ENCODE measurements around the gene ST7L.

The ST7L gene

GRCh38 chr1:112619518-112620376, 806 bp upstream of the ST7L start, which contains the start of gene CAPZA1:
Gene CAPZA1 (plus strand): TSS chr1:112619832. CDS start chr1:112619845, 13 bp downstream.
- DNase-seq (ENCODE audit: extremely low read depth in 1 of 2, low read depth in 1 of 2) = peak; percentile 86

GRCh38 chr1:112618114-112618720, 724 bp downstream of the ST7L start:
- DNase-seq (ENCODE audit: extremely low read depth in 1 of 2, low read depth in 1 of 2) = no peak

GRCh38 chr1:112614460-112615065, 4.4 kb downstream of the ST7L start:
- DNase-seq (ENCODE audit: extremely low read depth in 1 of 2, low read depth in 1 of 2) = no peak

DNA sequence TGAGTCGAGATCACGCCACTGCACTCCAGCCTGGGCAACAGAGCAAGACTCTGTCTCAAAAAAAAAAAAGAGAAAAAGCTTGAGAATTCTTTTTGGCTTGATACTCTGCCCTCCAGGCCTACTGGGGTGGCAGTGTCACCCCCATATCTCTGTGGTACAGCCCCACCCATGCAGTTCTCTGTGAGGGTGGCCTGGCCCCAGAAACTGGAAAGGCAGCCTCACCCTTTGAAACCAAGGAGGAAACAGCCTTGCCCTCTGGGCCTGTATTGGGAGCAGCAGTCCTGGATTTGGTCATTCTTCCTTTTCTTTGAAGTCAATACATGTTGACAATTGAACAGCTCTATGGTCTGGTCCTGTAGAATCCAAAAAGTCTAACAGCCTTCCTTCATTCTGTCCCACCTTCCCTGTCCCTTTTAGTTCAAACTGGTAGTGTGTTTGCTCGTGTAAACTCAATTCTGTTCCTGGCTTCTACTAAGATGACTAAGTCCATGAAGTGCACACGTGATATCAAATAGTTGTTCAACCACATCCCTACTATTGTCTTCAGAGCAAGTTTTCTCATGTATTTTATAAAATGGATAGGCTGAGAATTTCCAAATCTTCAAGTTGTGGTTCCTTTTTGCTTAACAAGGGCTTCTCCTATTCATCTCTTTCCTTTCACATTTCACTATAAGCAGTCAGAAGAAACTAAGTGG, 13.2 kb downstream of the ST7L start:
- no peak for DNase-seq (ENCODE audit: extremely low read depth in 1 of 2, low read depth in 1 of 2)

GRCh38 chr1:112603541-112603940, 15.4 kb downstream of the ST7L start:
- no peak for DNase-seq (ENCODE audit: extremely low read depth in 1 of 2, low read depth in 1 of 2)

GRCh38 chr1:112603012-112603411, 15.9 kb downstream of the ST7L start:
- DNase-seq (ENCODE audit: extremely low read depth in 1 of 2, low read depth in 1 of 2) = no peak

DNA sequence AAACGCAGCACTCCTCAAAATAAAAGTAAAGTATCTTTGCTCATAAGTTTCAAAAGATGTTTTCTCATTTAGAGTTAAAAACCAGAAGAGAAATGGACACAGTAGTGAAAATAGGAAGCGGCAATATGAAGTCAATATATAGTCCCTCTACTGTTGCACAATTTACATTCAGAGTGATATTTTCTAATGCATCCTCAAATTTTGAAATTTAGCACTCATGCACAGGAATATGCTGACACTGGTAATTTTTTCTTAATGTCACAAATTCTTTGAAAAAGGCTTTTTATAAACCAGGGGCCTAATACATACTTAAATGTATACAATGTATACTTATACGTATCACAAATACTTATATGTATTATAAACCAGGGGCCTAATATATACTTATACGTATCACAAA, 19.5 kb downstream of the ST7L start:
- no peak for DNase-seq (ENCODE audit: extremely low read depth in 1 of 2, low read depth in 1 of 2)

- DNase-seq (ENCODE audit: extremely low read depth in 1 of 2, low read depth in 1 of 2) = no peak
These were observed 24.6 kb downstream of the ST7L start for GRCh38 chr1:112594208-112594876.

DNA sequence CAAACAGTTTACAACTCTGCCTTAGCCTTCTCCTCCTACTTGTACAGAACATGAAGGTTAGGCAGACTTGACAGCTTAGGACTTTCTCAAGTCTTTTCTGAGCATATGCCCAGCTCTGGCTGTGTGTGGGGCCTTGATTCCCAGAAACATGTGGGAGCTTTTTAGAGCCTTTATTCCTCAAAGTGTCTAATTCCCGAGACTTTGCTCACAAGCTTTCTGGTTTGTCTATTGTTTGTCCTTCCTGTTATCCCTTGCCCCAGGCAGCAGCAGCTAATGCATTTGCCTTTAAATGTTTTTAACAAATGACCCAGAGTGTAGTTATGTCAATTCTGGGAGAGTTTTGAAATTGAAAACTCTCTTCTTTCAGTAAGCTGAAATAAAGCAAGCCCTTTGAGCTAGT, 29.2 kb downstream of the ST7L start:
- no peak for DNase-seq (ENCODE audit: extremely low read depth in 1 of 2, low read depth in 1 of 2)

DNA sequence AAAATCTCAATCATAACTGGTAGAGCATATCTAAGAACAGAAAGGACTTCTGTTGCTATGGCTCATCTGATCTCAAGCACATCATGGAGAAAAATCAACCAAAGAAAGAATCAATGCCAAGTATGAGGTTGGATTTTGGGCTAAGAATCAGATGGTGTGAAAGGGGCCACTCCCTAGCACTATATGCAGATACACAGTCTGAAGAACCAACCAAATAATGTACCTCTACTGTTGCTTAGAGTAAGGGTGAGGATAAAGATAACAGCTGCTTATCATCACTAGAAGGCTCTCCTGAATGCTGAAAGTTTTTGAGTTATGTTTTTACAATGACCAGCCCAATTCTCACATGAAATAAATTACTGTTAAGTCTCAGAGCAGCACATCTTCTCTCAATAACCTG, 35.6 kb downstream of the ST7L start:
- DNase-seq (ENCODE audit: extremely low read depth in 1 of 2, low read depth in 1 of 2) = no peak

DNA sequence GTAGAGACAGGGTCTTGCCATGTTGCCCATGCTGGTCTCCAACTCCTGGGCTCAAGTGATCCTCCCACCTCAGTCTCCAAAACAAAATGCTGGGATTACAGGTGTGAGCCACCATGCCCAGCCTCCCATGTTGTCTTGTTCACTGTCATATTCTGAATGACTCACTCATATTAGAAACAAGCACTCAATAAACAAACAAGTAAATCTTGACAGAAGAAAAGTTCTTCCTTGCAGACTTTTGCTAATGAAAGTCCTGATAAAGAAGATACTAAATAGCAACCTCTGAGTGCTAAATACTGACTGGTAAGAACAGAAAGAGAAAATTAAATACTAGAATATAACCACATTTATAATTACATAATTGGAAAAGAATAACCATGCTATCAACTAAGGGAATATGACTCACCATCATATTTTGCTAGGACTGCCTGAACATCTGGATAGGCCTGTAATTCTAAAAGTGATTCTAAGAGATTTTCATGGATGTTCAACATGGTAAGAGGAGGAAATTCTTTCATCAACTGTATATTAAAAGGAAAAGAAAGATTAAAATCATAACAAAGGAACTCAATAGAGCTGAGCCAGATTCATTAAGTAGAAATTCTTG, 37.3 kb downstream of the ST7L start:
- DNase-seq (ENCODE audit: extremely low read depth in 1 of 2, low read depth in 1 of 2) = no peak

DNA sequence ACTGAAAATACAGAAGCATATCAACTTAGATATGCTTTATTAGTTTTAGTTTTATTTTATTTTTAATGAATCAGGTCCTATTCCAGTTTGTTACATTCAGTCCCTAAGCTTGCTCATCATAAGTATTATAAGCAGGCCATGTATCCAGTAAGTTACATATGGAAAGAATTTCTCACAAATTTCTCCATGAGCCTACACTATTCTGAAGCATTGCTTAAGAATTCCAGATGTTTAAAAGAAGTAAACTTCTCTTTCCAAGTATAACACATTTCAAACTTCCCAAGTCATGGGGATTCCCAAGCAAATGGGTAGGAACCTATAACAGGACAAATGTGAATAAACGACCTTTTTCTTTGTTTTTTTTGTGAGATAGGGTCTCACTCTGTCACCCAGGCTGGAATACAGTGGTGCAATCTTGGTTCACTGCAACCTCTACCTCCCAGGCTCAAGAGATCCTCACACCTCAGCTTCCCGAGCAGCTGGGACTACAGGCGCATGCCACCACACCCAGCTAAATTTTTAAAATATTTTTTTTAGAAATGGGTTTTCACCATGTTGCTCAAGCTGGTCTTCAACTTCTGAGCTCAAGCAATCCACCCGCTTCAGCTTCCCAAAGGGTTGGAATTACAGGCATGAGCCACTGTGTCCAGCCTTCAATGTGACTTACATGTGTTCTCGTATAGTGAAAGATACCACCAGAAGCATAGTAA, 39.0 kb downstream of the ST7L start:
- no peak for DNase-seq (ENCODE audit: extremely low read depth in 1 of 2, low read depth in 1 of 2)

DNA sequence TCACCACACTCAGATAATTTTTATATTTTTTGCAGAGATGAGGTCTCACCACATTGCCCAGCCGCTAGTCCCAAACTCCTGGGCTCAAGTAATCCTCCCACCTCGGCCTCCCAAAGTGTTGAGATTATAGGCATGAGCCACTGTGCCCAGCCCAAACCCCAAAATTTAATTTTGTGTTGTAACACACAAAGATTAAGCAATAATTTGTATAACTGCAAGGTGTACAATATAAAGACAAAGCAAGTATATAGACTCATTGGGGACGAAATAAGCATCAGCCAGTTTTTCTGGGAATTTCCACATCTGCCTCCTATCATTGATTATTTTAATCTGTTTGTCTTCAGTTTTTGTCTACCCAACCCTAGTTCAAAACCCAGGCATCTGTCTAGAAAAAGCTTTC, 42.7 kb downstream of the ST7L start:
- no peak for DNase-seq (ENCODE audit: extremely low read depth in 1 of 2, low read depth in 1 of 2)

DNA sequence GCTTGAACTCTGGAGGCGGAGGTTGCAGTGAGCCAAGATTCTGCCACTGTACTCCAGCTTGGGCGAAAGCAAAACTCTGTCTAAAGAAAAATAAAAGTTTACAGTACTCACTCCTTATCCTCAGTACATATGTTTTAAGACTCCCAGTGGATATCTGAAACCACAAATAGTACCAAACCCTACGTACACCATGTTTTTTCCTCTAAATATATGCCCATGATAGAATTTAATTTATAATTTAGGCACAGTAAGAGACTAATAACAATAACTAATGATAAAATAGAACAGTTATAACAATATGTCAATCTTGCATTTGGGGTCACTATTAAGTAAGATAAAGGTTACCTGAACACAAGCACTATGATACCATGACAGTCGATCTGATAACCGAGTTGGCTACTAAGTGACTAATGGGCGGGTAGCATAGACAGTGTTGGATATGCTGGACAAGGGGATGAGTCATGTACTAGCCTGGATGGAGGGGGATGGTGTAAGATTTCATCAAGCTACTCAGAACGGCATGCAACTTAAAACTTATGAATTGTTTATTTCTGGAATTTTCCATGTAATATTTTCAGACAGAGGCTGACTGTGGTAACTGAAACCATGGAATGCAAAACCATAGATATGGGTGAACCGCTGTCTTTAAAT, 43.7 kb downstream of the ST7L start:
- DNase-seq (ENCODE audit: extremely low read depth in 1 of 2, low read depth in 1 of 2) = no peak

GRCh38 chr1:112565800-112566199, 53.1 kb downstream of the ST7L start:
- no peak for DNase-seq (ENCODE audit: extremely low read depth in 1 of 2, low read depth in 1 of 2)

- no peak for DNase-seq (ENCODE audit: extremely low read depth in 1 of 2, low read depth in 1 of 2)
These were observed 54.9 kb downstream of the ST7L start for GRCh38 chr1:112564081-112564480.

DNA sequence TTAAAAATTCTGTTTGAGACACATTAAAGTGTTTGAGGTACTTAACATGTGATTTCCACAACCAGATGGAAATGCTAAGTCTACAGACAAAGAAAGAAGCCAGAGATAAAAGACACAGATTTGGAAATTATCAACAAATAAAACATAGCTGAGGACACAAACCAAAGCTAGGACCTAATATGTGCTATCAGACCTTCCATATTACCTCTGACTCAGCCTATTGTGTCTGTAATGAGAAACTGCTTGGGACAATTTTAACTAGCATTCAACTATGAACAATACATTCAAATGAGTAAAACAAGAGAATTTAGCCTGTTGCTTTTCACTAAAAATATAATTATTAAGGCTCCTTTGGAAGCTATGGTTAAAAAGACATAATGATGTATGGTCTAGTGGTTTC, 55.6 kb downstream of the ST7L start:
- no peak for DNase-seq (ENCODE audit: extremely low read depth in 1 of 2, low read depth in 1 of 2)

GRCh38 chr1:112558634-112559033, 60.3 kb downstream of the ST7L start:
- DNase-seq (ENCODE audit: extremely low read depth in 1 of 2, low read depth in 1 of 2) = no peak

GRCh38 chr1:112557385-112557784, 61.6 kb downstream of the ST7L start:
- DNase-seq (ENCODE audit: extremely low read depth in 1 of 2, low read depth in 1 of 2) = no peak
